Measurements from ENCODE around the gene CIRBP. TPM values are rescaled to one million over a fixed set of nuclear protein-coding genes. Genes with fewer than 3 reads are reported as not detected.

CIRBP gene
- total and polyA plus RNA-seq, 4 donors, result 41.1 to 135 (median 96.9) TPM

DNA sequence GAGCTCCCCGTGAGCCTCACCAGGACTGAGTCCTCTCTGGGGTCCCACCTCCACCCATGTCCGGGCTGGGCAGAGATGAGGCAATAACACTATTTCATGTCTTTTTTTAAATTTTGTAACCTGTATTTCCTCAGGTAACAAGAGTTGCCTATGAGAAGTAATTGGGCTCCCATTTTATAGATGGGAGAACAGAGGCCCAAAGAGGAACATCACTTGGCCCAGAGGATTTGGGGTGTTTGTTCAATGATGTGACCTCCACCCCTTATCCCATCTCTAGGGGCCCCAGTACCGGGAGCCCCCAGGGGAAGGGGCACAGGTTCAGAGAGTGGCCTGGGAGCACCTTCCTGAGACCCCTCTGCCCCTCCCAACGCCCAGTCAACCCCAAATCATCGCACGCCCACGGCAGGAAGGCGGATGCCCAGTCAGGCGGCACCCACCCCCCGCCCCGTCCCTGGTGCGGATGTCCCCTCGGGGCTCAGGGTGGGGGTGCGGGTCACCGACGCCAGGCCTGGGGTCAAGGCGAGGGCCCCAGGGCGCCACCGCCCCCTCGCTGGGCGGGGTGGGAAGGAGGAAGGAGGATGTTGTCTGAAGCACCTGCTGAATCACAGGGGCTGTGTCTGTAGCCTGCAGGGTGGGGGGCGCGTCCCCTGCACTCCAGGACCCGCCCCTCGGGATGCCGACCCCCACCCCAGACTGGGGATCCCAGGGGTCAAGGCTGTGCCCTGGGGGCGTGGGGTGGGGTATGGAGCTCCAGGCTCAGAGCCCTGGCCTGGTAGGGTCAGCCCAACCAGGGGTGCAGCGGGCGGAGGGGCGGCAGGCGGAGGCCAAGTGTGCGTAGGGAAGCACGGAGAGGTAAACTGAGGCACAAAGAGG is 9.0 kb upstream of the CIRBP start:
- Histone ChIP-seq H3K4me3 (ENCODE audit: low read depth in 1 of 3, low read length in 3 of 3) (no peak overlapping the region), H3K36me3 (ENCODE audit: control insufficient read depth in 4 of 4, insufficient read depth in 3 of 4, low read depth in 1 of 4, low read length in 3 of 4) (peaks cover 8 to 22% (median 16%) of the 10 kb centered on the region in 4 donors), H3K9ac (ENCODE audit: low read depth in 1 of 2, low read length in 2 of 2) (peak overlapping the region; percentile 37 to 52), H3K9me3 (ENCODE audit: control insufficient read depth in 4 of 4, low read length in 3 of 4) (no peaks in the 10 kb centered on the region), H3K27ac (ENCODE audit: low read depth in 1 of 2, low read length in 2 of 2) (peak overlapping the region; percentile 82 to 97), H3K4me1 (ENCODE audit: control insufficient read depth in 4 of 4, insufficient read depth in 4 of 4, low read length in 3 of 4) (peaks cover 22 to 69% (median 50%) of the 10 kb centered on the region in 4 donors), H3K27me3 (ENCODE audit: control insufficient read depth in 4 of 4, insufficient read depth in 4 of 4, low read length in 3 of 4) (no peaks in the 10 kb centered on the region)
- WGBS, result 16% methylated on average over 33 of the region's 33 CpGs
- TF ChIP-seq NR2F2 (IDR thresholded peaks at IDR 0.05), result peak; percentile 48
- TF ChIP-seq MAX (IDR thresholded peaks at IDR 0.05), result no peak
- no peak for DNase-seq (ENCODE audit: low spot score)

GRCh38 chr19:1260749-1261537 is 8.2 kb upstream of the CIRBP start:
- TF ChIP-seq YY1 (IDR thresholded peaks at IDR 0.05), result no peak
- peak in 1 of 2 donors; percentile 68 for TF ChIP-seq EGR1 (IDR thresholded peaks at IDR 0.05; ENCODE audit: low read depth in 2 of 2)
- no peak for TF ChIP-seq MAX (IDR thresholded peaks at IDR 0.05)
- no peak for TF ChIP-seq FOXA2 (IDR thresholded peaks at IDR 0.05)
- no peak for TF ChIP-seq CTCF (IDR thresholded peaks at IDR 0.05; ENCODE audit: low read depth, low read length, missing input control)
- no peak for TF ChIP-seq NR2F2 (IDR thresholded peaks at IDR 0.05)
- no peak for TF ChIP-seq JUND (IDR thresholded peaks at IDR 0.05)
- TF ChIP-seq SP1 (IDR thresholded peaks at IDR 0.05), result peak; percentile 65
- peak; percentile 96 for DNase-seq (ENCODE audit: low spot score)
- WGBS, result 1% methylated on average over 82 of the region's 83 CpGs
- Histone ChIP-seq H3K36me3 (ENCODE audit: control insufficient read depth in 4 of 4, insufficient read depth in 3 of 4, low read depth in 1 of 4, low read length in 3 of 4) (peaks cover 7 to 14% (median 9%) of the 10 kb centered on the region in 4 donors), H3K4me3 (ENCODE audit: low read depth in 1 of 3, low read length in 3 of 3) (peak overlapping the region; percentile 11 to 62 (median 52)), H3K27ac (ENCODE audit: low read depth in 1 of 2, low read length in 2 of 2) (peak overlapping the region; percentile 93 to 97), H3K4me1 (ENCODE audit: control insufficient read depth in 4 of 4, insufficient read depth in 4 of 4, low read length in 3 of 4) (peaks cover 23 to 69% (median 47%) of the 10 kb centered on the region in 4 donors), H3K9me3 (ENCODE audit: control insufficient read depth in 4 of 4, low read length in 3 of 4) (no peaks in the 10 kb centered on the region), H3K9ac (ENCODE audit: low read depth in 1 of 2, low read length in 2 of 2) (peak overlapping the region; percentile 2 to 59), H3K27me3 (ENCODE audit: control insufficient read depth in 4 of 4, insufficient read depth in 4 of 4, low read length in 3 of 4) (no peaks in the 10 kb centered on the region)

DNA sequence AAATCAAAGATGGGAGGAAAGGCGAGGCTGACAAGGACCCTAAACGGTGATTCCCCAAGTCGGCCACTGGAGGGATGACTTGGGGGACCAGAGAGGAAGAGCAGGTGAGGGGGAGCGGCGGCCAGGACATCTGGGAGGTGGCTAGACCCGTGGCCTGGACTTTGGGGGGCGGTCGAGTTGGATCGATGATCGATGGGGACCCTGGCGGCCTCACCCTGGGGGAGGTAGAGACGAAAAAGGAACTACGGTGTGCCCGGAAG is 7.7 kb upstream of the CIRBP start:
- Histone ChIP-seq H3K4me3 (ENCODE audit: low read depth in 1 of 3, low read length in 3 of 3) (peak overlapping the region; percentile 11 to 62 (median 52)), H3K9ac (ENCODE audit: low read depth in 1 of 2, low read length in 2 of 2) (peak overlapping the region; percentile 2 to 59), H3K4me1 (ENCODE audit: control insufficient read depth in 4 of 4, insufficient read depth in 4 of 4, low read length in 3 of 4) (peaks cover 26 to 72% (median 49%) of the 10 kb centered on the region in 4 donors), H3K36me3 (ENCODE audit: control insufficient read depth in 4 of 4, insufficient read depth in 3 of 4, low read depth in 1 of 4, low read length in 3 of 4) (peaks cover 7 to 10% (median 7%) of the 10 kb centered on the region in 4 donors), H3K27me3 (ENCODE audit: control insufficient read depth in 4 of 4, insufficient read depth in 4 of 4, low read length in 3 of 4) (no peaks in the 10 kb centered on the region), H3K27ac (ENCODE audit: low read depth in 1 of 2, low read length in 2 of 2) (peak overlapping the region; percentile 89 to 93), H3K9me3 (ENCODE audit: control insufficient read depth in 4 of 4, low read length in 3 of 4) (no peaks in the 10 kb centered on the region)
- no peak for DNase-seq (ENCODE audit: low spot score)
- 13% methylated on average over 14 of the region's 14 CpGs for WGBS
- TF ChIP-seq RAD21 (IDR thresholded peaks at IDR 0.05) (no peak), CTCF (IDR thresholded peaks at IDR 0.05; ENCODE audit: low read depth, low read length, missing input control) (peak; percentile 12)

Measured in liver (tissue), 9 donors.